OCI-LY3 (cell line): ENCODE results near the gene ANKRD17.

Source experiments
- CTCF ChIP-seq: fragments of 200-600, 300-600 bp; sonication (generic); IDR thresholded peaks from 2 replicates; pipeline ENCODE4 v1.5.1; 2014; ENCODE audit warnings: antibody characterized with exemption, low read length, low read depth
- EZH2phosphoT487 ChIP-seq: fragments of 200-600 bp; shearing (Covaris generic); IDR thresholded peaks from 2 replicates; pipeline ENCODE4 v1.6.1; 2018; ENCODE audit warnings: antibody characterized with exemption, mixed run types, low read depth

GRCh38 chr4:73178389-73178788 is 80.2 kb downstream of the ANKRD17 start:
- no peak for TF ChIP-seq CTCF
- TF ChIP-seq EZH2phosphoT487, result no peak
